ENCODE results near the gene RAP1GAP2.

RAP1GAP2 gene

GRCh38 chr17:3022197-3022596, 226.0 kb downstream of the RAP1GAP2 start:
- TF ChIP-seq, protein P1, sequence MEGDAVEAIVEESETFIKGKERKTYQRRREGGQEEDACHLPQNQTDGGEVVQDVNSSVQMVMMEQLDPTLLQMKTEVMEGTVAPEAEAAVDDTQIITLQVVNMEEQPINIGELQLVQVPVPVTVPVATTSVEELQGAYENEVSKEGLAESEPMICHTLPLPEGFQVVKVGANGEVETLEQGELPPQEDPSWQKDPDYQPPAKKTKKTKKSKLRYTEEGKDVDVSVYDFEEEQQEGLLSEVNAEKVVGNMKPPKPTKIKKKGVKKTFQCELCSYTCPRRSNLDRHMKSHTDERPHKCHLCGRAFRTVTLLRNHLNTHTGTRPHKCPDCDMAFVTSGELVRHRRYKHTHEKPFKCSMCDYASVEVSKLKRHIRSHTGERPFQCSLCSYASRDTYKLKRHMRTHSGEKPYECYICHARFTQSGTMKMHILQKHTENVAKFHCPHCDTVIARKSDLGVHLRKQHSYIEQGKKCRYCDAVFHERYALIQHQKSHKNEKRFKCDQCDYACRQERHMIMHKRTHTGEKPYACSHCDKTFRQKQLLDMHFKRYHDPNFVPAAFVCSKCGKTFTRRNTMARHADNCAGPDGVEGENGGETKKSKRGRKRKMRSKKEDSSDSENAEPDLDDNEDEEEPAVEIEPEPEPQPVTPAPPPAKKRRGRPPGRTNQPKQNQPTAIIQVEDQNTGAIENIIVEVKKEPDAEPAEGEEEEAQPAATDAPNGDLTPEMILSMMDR (IDR thresholded peaks at IDR 0.05; ENCODE audit: extremely low read depth, insufficient read depth, missing control alignments): no peak
- no peak for DNase-seq (ENCODE audit: low spot score)
- in situ Hi-C loops (cut with MboI; ENCODE audit: low pct_unique_long_range_greater_than_20kb, low sequenced_read_pairs, unreplicated experiment): no loop called here

DNA sequence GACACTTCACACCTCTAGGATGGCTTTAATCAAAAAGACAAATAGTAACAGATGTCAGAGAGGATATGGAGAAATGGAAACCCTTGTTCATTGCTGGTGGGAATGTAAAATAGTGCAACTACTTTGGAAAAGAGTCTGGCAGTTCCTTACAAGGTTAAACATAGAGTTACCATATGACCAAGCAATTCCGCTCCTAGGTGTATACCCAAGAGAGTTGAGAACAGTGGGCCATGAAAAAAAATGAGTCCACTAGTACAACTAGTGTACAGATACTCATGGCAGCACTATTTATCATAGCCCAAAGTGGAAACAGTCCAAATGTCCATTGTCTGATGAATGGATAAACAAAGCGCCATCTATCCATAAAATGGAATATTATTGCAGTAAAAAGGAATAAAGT, 228.1 kb downstream of the RAP1GAP2 start:
- in situ Hi-C loops (cut with MboI; ENCODE audit: low pct_unique_long_range_greater_than_20kb, low sequenced_read_pairs, unreplicated experiment): no loop called here
- no peak for DNase-seq (ENCODE audit: low spot score)
- TF ChIP-seq, protein P1 (IDR thresholded peaks at IDR 0.05; ENCODE audit: extremely low read depth, insufficient read depth, missing control alignments): no peak

GRCh38 chr17:3025421-3026124, 229.3 kb downstream of the RAP1GAP2 start:
- TF ChIP-seq, protein P1 (IDR thresholded peaks at IDR 0.05; ENCODE audit: extremely low read depth, insufficient read depth, missing control alignments): no peak
- no peak for DNase-seq (ENCODE audit: low spot score)
- in situ Hi-C loops (cut with MboI; ENCODE audit: low pct_unique_long_range_greater_than_20kb, low sequenced_read_pairs, unreplicated experiment): loop anchor here (25.0 kb wide), 1 partner anchor 637 kb away; the partner anchor contains the start of genes EMC6 and TAX1BP3

- no peak for DNase-seq (ENCODE audit: low spot score)
- in situ Hi-C loops (cut with MboI; ENCODE audit: low pct_unique_long_range_greater_than_20kb, low sequenced_read_pairs, unreplicated experiment): loop anchor here (25.0 kb wide), 1 partner anchor 636 kb away; the partner anchor contains the start of genes EMC6 and TAX1BP3
- TF ChIP-seq, protein P1 (IDR thresholded peaks at IDR 0.05; ENCODE audit: extremely low read depth, insufficient read depth, missing control alignments): no peak
Measured at GRCh38 chr17:3026125-3026855, 230.1 kb downstream of the RAP1GAP2 start.

GRCh38 chr17:3026856-3027751, 230.9 kb downstream of the RAP1GAP2 start:
- TF ChIP-seq, protein P1 (IDR thresholded peaks at IDR 0.05; ENCODE audit: extremely low read depth, insufficient read depth, missing control alignments): no peak
- DNase-seq (ENCODE audit: low spot score): no peak
- in situ Hi-C loops (cut with MboI; ENCODE audit: low pct_unique_long_range_greater_than_20kb, low sequenced_read_pairs, unreplicated experiment): loop anchor here (25.0 kb wide), 1 partner anchor 635 kb away; the partner anchor contains the start of genes EMC6 and TAX1BP3
